HG03432 (cell line): ENCODE data around the gene C19orf47.

ENCODE experiments used
- ATAC-seq: cut with Tn5 transposase; IDR thresholded peaks from one replicate; pipeline ENCODE4 v1.9.1; 2021; ENCODE audit warnings: mild to moderate bottlenecking, moderate library complexity; ENCODE audit not compliant: unreplicated experiment

C19orf47 gene

GRCh38 chr19:40348125-40348913 is at the start of gene C19orf47, which contains the start of gene PLD3:
C19orf47 (minus strand) TSS chr19:40348397; CDS start chr19:40341857, 6,540 bp downstream.
PLD3 (plus strand) TSS chr19:40348695; CDS start chr19:40366484, 17,789 bp downstream.
- ATAC-seq, result peak; percentile 92

DNA sequence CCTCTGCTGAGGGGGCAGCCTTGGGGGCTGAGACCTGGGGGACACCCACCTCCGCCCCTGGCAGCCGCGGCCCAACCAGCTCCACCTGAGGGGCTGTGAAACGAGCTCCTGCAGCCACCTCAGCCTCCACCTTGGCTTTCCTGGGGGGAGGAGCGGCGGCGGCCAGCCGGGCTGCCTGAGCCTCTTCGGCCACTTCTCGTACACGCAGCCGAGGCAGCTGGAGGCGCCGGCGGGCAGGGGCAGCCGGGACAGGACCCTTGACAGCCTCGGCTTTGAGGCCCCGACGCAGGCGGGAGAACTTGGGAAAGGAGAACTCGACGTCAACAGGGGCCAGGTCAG is 49.3 kb upstream of the C19orf47 start:
- no peak for ATAC-seq

DNA sequence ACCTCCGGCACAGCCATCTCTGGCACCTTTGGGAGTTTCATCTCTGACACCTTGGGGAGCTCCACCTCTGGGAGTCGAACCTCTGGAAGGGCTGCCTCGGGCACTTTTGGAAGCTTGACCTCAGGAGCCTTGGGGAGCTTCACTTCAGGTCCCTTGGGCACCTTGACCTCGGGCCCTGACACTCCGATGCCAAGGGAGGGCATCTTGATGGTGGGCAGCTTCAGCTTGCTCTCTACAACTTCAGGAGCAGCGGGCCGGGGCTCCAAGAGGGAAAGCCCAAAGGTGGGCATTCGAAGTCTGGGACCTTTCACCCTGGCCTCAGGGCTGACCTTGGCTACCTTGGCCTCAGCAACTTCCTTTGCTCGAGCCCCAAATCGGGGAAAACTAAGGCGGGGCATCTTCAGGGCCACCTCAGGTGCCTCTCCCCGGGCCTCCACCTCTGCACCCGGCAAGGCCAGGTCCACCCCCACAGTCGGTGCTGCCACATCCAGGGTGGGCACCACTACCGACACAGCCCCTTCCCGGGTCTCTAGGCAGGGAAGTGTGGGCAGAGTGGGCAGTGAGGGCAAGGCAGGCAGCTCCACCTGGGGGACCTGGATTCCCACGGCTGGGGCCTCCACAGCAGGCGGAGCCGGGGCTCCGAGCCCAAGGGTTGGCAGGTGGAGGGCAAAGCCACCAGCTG is 48.8 kb upstream of the C19orf47 start:
- no peak for ATAC-seq

GRCh38 chr19:40395956-40396355 is 47.8 kb upstream of the C19orf47 start:
- ATAC-seq, result no peak

DNA sequence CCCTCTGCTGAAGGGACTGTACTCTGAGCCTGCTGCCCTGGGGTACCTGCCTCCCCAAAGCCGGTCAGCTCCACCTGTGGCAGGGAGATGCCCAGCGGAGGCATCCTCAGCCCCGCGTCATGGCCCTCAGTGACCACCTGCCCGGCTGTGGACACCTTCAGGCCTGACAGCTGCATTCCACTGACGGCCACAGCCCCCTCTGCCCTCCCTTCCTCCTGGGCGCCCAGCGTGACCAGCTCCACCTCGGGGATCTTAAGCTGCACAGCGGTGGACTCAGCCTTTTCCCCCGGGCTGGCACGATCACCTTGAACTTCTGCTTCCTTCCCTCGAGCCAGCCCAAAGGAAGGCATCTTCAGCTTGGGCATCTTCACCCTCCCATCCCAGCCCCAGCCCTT is 46.6 kb upstream of the C19orf47 start:
- no peak for ATAC-seq

DNA sequence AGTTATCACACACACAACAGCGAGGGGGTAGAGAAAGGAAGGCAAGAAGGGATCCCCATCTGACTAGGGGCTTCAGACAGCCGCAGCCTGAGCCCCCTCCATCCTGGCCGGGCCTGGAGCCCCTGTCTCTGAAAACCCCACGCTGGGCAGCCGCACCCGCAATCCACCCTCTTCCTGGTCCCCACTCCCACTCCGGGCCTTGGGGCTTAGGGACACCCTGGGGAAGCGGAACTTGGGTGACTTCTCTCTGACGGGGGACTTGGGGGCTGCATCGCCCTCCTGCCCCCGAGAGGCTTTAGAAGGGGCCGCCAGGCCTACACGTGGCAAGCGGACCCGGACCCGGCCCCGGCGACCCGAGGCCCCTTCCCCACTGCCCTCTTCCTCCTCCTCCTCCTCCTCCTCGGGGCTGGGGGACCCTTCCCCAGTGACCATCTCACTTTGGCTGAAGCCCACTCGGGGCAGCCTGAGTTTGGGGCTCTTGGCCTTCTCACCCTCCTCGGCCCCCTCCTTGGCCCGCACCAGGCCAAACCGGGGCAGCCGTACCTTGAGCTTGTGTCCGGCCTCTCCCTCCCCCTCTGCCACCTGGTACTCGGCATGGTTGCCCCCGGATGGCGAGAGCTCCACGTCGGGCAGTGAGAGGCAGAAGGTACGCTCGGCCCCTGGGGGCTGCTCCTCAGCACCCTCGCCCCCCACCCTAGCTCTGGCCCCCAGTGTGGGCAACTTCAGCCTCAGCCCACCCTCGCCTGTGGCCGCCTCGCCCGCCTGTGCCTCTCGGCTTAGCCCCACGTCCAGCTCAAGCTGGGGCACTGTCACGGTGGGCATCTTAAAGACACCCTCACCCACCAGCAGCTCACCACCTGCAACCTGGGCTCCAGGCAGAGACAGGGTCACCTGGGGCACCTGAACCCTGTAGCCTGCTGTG is 46.0 kb upstream of the C19orf47 start:
- no peak for ATAC-seq

- no peak for ATAC-seq
These were observed 44.8 kb upstream of the C19orf47 start for GRCh38 chr19:40392894-40393517.

GRCh38 chr19:40392123-40392522 is 43.9 kb upstream of the C19orf47 start:
- ATAC-seq, result no peak

- no peak for ATAC-seq
These were observed 42.0 kb upstream of the C19orf47 start, which contains the start of gene HIPK4 for GRCh38 chr19:40390084-40390742. HIPK4 (minus strand) TSS chr19:40390181; CDS start chr19:40389902, 279 bp downstream.

- ATAC-seq, result no peak
These were observed 41.3 kb upstream of the C19orf47 start for GRCh38 chr19:40389404-40390083.

DNA sequence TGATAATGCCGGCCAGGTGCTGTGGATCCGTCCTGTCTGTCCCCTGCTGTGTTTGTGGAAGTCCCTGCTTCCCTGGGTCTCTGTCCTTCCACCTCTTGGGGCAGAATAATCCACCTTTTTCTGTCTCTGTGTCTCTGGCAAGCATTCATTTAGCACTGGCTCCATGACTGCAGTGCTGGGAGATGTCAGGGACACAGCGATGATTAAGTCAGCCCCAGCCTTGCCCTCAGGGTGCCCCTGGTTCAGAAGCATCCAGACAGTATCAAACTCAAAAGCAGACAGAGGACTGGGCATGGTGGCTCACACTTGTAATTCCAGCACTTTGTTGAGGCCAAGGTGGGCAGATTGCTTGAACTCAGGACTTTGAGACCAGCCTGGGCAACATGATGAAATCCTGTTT is 40.3 kb upstream of the C19orf47 start:
- ATAC-seq, result no peak

- ATAC-seq, result no peak
These were observed 39.0 kb upstream of the C19orf47 start for GRCh38 chr19:40387155-40387554.

DNA sequence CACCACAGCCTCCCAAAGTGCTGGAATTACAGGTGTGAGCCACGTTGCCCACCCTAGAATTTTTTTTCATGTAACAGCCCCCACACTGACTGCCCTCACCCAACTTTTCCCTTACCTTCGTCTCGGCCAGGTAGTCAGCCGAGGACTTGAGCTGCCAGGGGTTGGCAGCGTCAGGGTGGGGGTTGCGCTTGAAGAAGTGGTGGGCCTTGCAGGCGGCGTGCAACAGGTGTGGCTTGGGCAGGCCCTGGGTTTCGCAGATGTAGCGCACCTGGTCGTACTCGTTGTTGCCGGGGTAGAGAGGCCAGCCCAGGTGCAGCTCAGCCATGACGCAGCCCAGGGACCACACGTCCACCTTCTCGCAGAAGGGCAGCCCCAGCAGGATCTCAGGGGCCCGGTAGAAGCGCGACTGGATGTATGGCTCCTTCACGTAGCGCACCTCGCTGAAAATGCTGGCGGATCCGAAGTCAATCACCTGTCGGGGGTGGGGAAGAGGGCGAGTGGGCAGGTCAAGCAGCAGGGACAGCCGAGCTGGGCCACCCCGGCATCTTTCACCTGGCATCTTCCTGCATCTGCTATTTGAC is 35.6 kb upstream of the C19orf47 start:
- no peak for ATAC-seq

- ATAC-seq, result no peak
These were observed 33.1 kb upstream of the C19orf47 start for GRCh38 chr19:40381321-40381720.

DNA sequence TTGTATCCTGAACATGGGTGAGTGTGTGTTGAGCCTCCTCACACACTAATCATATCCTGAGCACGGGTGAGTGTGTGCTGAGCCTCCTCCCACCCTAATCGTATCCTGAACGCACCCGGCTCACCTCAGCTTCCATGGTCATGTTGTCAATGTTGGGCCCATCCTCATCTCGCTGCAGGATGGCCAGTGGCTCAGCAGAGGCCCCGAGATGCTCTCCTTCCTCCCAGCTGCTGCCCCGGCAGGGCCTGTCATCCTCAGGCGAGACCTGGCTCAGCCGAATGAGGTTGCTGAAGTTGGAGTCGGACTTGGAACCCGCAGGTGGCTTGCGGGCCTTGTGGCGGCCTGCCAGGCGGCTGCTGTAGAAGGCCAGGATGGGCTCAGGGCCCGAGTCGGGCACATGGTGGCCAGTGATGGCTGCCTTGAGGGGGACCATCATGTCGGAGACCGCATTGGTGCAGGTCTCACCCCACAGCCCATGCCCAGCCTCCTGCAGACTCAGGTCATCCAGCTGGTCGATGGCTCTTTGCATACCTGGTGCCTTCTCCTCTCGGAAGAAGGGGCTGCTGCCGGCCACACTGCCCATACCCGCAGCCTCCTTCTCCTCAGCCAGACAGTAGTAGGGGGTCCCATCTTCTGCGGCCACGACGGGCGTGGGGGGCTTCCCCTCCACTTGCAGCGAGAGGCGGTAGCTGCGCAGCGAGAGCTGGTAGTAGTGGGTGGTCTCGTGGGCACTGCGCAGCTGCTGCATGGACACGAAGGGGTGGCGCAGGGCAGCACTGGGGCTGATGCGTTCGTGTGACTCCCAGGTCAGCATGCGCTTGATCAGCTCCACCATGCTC is 32.2 kb upstream of the C19orf47 start:
- no peak for ATAC-seq

- ATAC-seq, result no peak
These were observed 31.4 kb upstream of the C19orf47 start for GRCh38 chr19:40379446-40380198.

DNA sequence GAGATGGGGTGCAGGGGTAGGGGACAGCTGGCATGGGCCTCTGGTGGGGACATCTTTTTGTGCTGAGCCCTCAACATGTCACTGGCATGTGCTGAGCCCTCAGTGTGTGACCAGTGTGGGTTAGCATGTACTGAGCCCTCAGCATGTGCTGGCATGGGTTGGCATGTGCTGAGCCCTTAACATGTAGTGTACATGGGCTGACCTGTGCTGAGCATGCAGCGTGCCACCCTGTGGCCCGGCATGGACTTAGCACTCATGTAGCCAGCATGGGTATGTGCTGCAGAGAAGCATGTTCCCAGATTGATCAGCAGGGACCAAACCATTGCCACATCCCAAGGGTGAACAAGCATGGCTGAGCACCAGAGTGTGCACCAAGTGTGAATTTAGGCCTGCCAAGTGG is 30.3 kb upstream of the C19orf47 start:
- ATAC-seq, result no peak
